ENCODE data around the gene EFHC1. TPM values are rescaled to one million over a fixed set of nuclear protein-coding genes. Genes with fewer than 3 reads are reported as not detected.
A peak's percentile ranks its signal among the peaks of the same experiment; 100 is the strongest.

EFHC1 gene
- total RNA-seq, 6 experiments from 2014 or later, result 3.6 to 10.4 (median 6.0) TPM

DNA sequence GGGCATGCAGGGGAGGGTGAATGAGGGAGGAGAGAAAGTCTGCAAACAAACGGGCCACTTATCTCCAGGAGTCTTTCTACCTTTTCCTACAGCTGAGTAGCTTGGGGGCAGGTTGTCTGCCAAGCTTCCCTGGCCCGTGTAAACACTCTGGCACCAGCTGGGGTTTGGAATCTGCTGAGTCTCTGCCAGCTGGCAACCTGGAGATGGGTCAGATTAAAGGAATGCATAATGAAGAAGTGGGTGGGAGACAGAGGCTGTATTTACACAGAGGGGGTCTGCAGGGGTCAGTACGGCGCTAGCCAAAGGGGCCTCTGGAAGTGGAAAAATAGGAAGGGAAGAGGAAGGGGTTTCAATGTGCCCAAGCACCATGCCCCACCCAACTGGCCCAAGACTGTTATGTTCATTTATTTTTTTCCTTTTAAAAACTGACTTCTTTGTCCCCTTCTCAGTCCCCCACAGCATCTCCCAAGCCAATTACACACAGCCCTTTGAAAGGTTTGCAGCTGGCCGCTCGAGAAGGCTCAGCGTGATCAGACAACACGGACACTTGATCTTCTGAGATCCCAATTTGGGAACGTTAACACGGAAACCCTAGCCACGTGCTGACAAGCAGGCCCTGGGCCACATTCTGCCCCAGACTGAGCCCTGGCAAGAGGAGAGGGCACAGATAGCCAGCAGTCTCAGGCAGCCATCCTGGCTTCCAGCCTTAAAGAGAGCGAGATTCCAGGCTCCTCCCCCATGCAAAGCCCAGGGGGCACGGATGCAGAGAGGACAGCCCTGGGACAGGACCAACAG, 131.5 kb downstream of the EFHC1 start:
- peak overlapping the region in 1 of 3 donors; percentile 5 for H3K4me3 ChIP-seq
- peak; percentile 79 to 92 (median 85) for DNase-seq
- H3K36me3 ChIP-seq, result no peaks in the 10 kb centered on the region
- H3K27ac ChIP-seq, result peak overlapping the region in 2 of 3 donors; percentile 55 to 71
- peaks cover 0 to 50% (median 20%) of the 10 kb centered on the region in 4 donors for H3K4me1 ChIP-seq
- H3K27me3 ChIP-seq, result no peaks in the 10 kb centered on the region
- ATAC-seq, result peak; percentile 81 to 92 (median 88)
- intact Hi-C loops (cut with DNase I), result no loop called here
- 12% methylated on average over 11 of the region's 13 CpGs for WGBS (ENCODE audit: insufficient coverage, low coverage, low lambda C conversion rate, missing lambda C conversion rate)
- no peaks in the 10 kb centered on the region for H3K9me3 ChIP-seq
- TF ChIP-seq POLR2A (IDR thresholded peaks at IDR 0.05), result no peak

DNA sequence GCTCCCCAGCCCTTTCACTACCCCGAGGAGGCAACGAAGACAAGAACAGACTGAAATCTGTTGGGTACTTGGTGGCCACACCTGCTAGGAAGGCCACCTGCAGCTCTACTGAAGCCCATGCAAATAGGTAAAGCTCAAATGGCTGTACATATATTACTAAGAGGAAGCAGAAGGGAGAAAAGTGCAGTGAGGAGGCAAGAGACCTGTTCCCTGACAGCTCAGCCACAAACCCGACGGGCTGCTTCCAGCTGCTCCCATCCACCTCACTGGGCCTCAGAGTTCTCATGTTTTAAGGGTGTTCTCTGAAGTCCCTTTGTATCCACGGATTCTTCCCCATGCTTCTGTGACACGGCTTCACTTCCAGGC, 132.1 kb downstream of the EFHC1 start:
- DNase-seq, result no peak
- Histone ChIP-seq H3K36me3 (no peaks in the 10 kb centered on the region), H3K27ac (peak overlapping the region in 2 of 3 donors; percentile 55 to 71), H3K27me3 (no peaks in the 10 kb centered on the region), H3K9me3 (no peaks in the 10 kb centered on the region), H3K4me1 (peaks cover 0 to 48% (median 17%) of the 10 kb centered on the region in 4 donors), H3K4me3 (peak overlapping the region in 1 of 3 donors; percentile 5)
- intact Hi-C loops (cut with DNase I), result no loop called here
- TF ChIP-seq, protein P1, sequence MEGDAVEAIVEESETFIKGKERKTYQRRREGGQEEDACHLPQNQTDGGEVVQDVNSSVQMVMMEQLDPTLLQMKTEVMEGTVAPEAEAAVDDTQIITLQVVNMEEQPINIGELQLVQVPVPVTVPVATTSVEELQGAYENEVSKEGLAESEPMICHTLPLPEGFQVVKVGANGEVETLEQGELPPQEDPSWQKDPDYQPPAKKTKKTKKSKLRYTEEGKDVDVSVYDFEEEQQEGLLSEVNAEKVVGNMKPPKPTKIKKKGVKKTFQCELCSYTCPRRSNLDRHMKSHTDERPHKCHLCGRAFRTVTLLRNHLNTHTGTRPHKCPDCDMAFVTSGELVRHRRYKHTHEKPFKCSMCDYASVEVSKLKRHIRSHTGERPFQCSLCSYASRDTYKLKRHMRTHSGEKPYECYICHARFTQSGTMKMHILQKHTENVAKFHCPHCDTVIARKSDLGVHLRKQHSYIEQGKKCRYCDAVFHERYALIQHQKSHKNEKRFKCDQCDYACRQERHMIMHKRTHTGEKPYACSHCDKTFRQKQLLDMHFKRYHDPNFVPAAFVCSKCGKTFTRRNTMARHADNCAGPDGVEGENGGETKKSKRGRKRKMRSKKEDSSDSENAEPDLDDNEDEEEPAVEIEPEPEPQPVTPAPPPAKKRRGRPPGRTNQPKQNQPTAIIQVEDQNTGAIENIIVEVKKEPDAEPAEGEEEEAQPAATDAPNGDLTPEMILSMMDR (IDR thresholded peaks at IDR 0.05), result no peak
- no peak for TF ChIP-seq POLR2A (IDR thresholded peaks at IDR 0.05)
- WGBS (ENCODE audit: insufficient coverage, low coverage, low lambda C conversion rate, missing lambda C conversion rate), result 49% methylated on average over 5 of the region's 6 CpGs
- peak in 1 of 4 donors; percentile 2 for ATAC-seq

DNA sequence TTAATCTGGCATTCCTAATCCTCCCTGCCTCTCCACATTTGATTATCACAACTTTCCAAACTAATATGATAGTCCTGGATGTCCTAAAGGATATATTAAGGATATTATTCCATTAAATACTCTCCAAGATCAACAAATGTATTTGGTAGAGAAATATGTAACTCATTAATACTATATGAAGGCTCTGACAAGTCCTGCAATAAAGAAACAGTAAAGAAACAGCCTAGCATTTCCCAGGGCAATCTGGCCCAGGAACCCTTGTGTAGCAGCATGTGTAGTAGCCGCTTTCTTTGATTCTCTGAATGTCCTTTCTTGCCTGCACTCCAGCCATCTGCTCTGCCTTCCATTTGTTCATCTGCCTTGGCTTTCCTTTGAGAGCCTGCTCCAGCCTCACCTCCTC, 133.0 kb downstream of the EFHC1 start:
- intact Hi-C loops (cut with DNase I), result no loop called here

DNA sequence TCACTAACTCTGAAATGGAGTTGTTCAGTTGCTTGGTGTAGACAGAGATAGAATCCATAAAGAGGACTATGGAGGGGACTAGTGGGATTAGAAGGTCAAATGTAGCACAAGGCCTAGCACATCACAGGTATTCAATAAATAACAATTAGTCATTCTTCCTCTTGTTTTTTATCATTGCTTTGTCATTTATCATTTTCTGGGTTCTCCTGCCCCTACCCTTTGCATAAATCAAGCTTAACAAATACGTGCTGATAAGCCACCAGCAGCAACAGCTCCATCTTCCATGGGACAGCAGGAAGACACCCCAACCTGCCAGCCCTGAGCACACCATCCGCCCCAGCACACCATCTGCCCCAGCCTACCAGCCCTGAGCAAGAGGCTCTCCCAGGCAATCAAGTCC, 133.6 kb downstream of the EFHC1 start:
- H3K9me3 ChIP-seq, result no peaks in the 10 kb centered on the region
- no peak overlapping the region for H3K27ac ChIP-seq
- ATAC-seq, result no peak
- no peaks in the 10 kb centered on the region for H3K27me3 ChIP-seq
- peaks cover 0 to 41% (median 15%) of the 10 kb centered on the region in 4 donors for H3K4me1 ChIP-seq
- TF ChIP-seq, protein P1 (IDR thresholded peaks at IDR 0.05), result no peak
- TF ChIP-seq POLR2A (IDR thresholded peaks at IDR 0.05), result no peak
- no peak overlapping the region for H3K4me3 ChIP-seq
- 81% methylated on average over 2 of the region's 2 CpGs for WGBS (ENCODE audit: insufficient coverage, low coverage, low lambda C conversion rate, missing lambda C conversion rate)
- intact Hi-C loops (cut with DNase I), result no loop called here
- no peaks in the 10 kb centered on the region for H3K36me3 ChIP-seq
- no peak for DNase-seq

More for the DNA sequence above, 133.0 kb downstream of the EFHC1 start:
- TF ChIP-seq POLR2A (IDR thresholded peaks at IDR 0.05), result no peak
- TF ChIP-seq, protein P1 (IDR thresholded peaks at IDR 0.05), result no peak
- Histone ChIP-seq H3K4me1 (peaks cover 0 to 47% (median 16%) of the 10 kb centered on the region in 4 donors), H3K9me3 (no peaks in the 10 kb centered on the region), H3K27ac (no peak overlapping the region), H3K27me3 (no peaks in the 10 kb centered on the region), H3K36me3 (no peaks in the 10 kb centered on the region), H3K4me3 (no peak overlapping the region)
- 93% methylated on average over 1 of the region's 1 CpG for WGBS (ENCODE audit: insufficient coverage, low coverage, low lambda C conversion rate, missing lambda C conversion rate)
- no peak for ATAC-seq
- no peak for DNase-seq

DNA sequence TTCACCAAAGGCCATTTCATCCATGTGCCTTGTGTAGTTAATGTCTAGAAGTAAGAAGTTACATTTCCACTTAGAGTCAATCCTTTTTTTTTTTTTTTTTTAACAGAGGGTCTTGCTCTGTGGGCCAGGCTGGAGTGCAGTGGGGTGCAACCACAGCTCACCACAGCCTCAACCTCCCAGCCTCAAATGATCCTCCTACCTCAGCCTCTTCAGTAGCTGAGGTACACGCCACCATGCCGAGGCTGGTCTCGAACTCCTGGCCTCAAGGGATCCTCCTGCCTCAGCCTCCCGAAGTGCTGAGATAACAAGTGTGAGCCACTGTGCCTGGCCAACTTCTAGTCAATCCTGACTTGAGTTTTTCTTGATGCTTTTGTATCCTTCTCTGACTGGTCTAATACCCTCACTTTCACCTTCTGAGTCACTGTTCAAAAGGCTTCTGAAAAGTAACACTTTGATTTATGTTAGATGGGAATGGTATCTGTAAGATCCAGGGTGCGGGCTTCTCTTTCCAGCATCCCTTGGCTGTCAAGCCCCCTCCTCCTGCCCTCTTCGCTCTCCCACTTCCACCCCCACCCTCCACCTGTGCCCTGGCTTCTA, 134.6 kb downstream of the EFHC1 start:
- no peaks in the 10 kb centered on the region for H3K9me3 ChIP-seq
- peaks cover 0 to 38% (median 15%) of the 10 kb centered on the region in 4 donors for H3K4me1 ChIP-seq
- H3K27ac ChIP-seq, result no peak overlapping the region
- H3K36me3 ChIP-seq, result no peaks in the 10 kb centered on the region
- DNase-seq (no peak), ATAC-seq (no peak)
- 100% methylated on average over 4 of the region's 6 CpGs for WGBS (ENCODE audit: insufficient coverage, low coverage, low lambda C conversion rate, missing lambda C conversion rate)
- H3K4me3 ChIP-seq, result no peak overlapping the region
- no peak for TF ChIP-seq POLR2A (IDR thresholded peaks at IDR 0.05)
- TF ChIP-seq, protein P1 (IDR thresholded peaks at IDR 0.05), result no peak
- H3K27me3 ChIP-seq, result no peaks in the 10 kb centered on the region
- intact Hi-C loops (cut with DNase I), result no loop called here
